NB4 (cell line): ENCODE data around the gene CASZ1.
A peak's percentile ranks its signal among the peaks of the same experiment; 100 is the strongest.

ENCODE experiments used
- DNase-seq: peaks from one replicate; pipeline ENCODE4 v3.0.0; 2010; ENCODE audit warnings: low read depth
- H3K4me3 ChIP-seq: one replicate; pipeline ENCODE4 v1.5.1; 2011; ENCODE audit warnings: mild to moderate bottlenecking, low read depth, low read length, moderate library complexity
- MYC ChIP-seq: IDR thresholded peaks from 2 replicates; pipeline ENCODE4 v1.6.1; 2011; ENCODE audit warnings: low read depth, low read length
- POLR2A ChIP-seq: IDR thresholded peaks from 2 replicates; pipeline ENCODE4 v1.6.1; 2011; ENCODE audit warnings: mild to moderate bottlenecking; ENCODE audit not compliant: insufficient read length; ENCODE audit errors: extremely low read depth
- TF ChIP-seq, protein P1 (sequence below): IDR thresholded peaks from 2 replicates; pipeline ENCODE4 v1.6.1; 2011; ENCODE audit warnings: low read depth, low read length
- TF ChIP-seq, protein P2 (sequence below): IDR thresholded peaks from one replicate; pipeline ENCODE4 v1.5.1; 2012; ENCODE audit warnings: low read depth, low read length

CASZ1 gene

DNA sequence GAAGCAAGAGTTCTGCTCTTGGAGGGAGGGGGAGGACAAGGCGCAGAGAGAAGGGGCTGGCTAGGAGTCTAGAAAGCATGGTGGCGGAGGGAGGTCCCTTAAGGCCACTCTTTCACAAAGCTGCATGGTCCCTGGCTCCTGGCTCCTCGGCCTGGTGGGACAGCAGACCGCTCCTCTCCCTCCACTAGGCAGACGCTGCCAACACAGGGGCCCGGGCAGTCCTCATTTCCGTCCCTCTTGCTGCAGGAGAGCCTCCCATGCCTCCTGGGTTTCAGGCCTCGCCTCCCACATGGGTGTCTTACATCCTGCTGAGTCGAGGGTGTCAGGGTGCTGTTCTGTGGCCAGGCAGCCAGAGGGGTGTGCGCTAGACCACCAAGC lies 108.0 kb downstream of the CASZ1 start:
- no peak for TF ChIP-seq POLR2A
- TF ChIP-seq, protein P1, sequence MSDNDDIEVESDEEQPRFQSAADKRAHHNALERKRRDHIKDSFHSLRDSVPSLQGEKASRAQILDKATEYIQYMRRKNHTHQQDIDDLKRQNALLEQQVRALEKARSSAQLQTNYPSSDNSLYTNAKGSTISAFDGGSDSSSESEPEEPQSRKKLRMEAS, result no peak; the same call in 1 of the 2 replicates
- TF ChIP-seq, protein P2, sequence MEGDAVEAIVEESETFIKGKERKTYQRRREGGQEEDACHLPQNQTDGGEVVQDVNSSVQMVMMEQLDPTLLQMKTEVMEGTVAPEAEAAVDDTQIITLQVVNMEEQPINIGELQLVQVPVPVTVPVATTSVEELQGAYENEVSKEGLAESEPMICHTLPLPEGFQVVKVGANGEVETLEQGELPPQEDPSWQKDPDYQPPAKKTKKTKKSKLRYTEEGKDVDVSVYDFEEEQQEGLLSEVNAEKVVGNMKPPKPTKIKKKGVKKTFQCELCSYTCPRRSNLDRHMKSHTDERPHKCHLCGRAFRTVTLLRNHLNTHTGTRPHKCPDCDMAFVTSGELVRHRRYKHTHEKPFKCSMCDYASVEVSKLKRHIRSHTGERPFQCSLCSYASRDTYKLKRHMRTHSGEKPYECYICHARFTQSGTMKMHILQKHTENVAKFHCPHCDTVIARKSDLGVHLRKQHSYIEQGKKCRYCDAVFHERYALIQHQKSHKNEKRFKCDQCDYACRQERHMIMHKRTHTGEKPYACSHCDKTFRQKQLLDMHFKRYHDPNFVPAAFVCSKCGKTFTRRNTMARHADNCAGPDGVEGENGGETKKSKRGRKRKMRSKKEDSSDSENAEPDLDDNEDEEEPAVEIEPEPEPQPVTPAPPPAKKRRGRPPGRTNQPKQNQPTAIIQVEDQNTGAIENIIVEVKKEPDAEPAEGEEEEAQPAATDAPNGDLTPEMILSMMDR, result no peak
- TF ChIP-seq MYC, result no peak
- no peak overlapping the region for H3K4me3 ChIP-seq
- DNase-seq, result peak; percentile 71

DNA sequence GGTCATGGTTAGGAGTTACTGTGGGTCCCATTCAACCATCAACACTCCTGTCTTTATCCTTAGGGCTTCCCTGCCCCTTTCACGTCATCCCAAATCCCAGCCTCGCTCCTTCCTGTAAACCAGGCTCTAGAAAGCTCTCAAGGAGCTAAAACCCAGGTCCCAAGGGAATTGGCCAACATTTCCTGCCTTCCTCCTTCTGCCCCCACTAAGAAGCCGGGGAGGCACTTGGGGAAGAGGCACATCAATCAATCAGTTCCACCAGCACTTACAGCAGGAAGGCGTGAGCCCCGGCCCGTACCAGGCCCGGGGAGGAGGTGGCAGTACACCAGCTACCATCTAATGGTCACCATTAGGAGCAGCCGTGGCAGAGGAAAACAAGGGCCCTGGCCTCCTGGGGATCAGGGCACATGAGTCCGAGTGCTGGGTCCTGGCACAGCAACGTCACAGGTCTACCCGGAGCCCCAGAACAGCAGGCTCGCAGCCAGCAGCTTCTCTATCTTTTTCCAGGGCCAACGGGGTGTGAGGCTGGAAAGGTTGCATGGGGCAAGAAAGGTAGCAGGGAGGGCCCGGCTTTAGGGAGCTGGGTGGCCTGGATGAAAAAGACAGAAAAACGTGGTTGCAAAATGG lies 108.6 kb downstream of the CASZ1 start:
- peak; percentile 71 for DNase-seq
- H3K4me3 ChIP-seq, result no peak overlapping the region
- TF ChIP-seq, protein P2, result no peak
- TF ChIP-seq, protein P1, result no peak
- no peak for TF ChIP-seq MYC
- TF ChIP-seq POLR2A, result no peak

DNA sequence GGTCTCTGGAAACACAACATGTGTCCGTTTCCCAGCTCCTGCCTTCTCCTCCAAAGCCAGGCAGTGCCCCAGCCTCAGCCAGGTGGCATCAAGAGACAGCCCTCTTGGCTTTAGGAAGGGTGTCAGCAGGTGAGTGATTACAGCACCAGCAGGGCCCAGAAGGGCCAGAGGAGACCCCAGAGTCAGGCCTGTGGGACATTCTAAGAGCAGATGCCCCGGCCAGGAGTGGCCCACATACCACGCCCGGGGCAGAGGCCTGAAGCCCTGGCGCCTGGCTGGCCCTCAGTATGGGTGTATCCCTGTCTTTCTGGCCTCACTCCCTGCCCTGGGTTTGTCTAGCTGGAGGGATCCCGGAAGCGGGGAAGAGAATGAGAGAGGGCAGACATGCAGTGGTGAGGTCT lies 109.2 kb downstream of the CASZ1 start:
- no peak for DNase-seq
- TF ChIP-seq POLR2A (no peak), MYC (no peak)
- TF ChIP-seq, protein P1, result no peak
- H3K4me3 ChIP-seq, result no peak overlapping the region

DNA sequence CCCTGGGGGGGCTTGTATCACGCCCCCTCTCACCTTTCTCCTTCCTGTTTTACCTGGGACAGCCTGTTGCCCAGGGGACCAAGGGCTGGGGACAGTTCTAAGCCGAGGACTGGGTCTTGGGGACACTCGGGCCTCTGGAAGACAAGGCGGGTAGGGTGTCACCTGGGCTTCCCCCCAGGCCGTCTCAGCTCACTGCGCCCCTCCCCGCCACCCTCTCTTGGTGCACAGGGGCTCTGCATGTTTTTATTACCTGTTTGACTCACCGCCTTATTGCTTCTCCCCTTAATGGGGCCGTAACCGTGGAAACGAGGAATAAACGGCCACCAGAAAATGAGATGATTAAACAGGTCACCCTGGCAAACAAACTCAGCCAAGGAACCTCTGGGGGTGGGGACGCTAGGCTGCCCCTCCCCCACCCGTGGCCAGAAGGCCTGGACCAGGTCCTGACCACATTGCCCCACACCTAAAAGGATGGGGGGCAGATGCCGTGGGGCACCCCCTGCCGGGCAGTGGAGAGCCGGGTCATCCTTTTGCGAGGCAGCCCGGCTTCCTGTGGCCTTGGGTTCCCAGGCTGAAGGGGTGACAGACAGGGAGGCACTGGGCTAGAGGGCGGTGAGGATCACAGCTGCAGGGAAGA lies 109.9 kb downstream of the CASZ1 start:
- H3K4me3 ChIP-seq, result no peak overlapping the region
- DNase-seq, result peak; percentile 19
- TF ChIP-seq MYC (no peak), POLR2A (no peak)
- TF ChIP-seq, protein P1, result no peak
- TF ChIP-seq, protein P2, result no peak

DNA sequence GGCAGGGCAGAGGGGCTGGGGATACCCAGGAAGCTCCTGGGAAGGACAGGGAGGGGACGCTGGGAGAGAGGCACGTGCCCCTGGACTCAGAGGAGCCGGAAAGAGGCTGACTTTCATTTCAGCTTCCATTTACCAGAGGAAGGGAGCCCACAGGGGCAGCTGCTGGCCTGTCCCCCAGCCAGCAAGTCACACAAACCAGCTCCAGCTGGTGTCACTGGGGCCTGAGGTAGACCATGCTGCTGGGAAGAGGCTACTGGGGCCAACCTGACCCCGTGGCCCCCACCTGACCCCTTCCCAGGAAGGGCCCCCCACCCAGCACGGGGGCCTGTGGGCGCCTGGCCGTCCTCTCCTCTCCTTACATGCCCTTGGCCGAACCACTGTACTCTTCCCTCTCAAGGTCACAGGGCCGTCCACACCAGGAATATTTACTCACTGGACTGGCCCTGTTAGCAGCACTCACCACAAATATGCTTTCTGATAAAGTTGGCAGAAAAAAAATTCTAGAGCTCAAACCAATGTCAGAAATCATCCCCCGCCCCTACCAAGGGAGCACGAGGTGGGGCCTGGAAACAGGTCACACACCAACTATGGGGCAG lies 110.5 kb downstream of the CASZ1 start:
- no peak for DNase-seq
- H3K4me3 ChIP-seq, result no peak overlapping the region
- TF ChIP-seq, protein P1, result no peak
- TF ChIP-seq MYC, result no peak
- TF ChIP-seq, protein P2, result no peak
- no peak for TF ChIP-seq POLR2A

DNA sequence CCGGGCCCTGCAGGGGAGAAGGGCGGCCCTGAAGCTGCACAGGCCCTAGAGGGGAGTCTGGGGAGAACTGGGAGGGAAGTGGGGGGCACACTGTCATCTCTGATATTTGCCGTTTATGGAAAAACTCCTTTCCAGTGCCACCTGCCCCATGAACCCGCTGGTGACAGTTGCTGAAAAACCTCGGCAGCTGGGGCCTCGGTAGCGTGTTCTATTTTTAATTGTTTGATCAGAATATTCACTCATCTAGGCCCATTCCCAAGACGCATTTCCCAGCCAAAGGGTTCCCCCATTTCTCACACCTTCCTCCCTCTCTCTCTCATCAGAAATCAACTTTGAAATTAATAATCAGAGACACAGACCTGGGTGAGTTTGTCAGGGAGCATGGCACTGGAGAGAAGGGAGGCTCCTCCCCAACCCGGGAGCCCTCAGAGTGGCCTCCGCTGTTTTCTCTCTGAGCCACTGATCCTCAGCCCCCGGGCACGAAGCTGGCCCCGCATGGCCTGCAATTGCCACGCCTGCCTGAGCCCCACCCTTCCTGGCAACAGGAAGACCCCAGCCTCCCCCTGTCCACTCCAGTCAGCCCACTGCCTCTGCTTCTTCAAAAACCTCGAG lies 111.1 kb downstream of the CASZ1 start:
- TF ChIP-seq, protein P1, result no peak
- TF ChIP-seq POLR2A (no peak), MYC (no peak)
- TF ChIP-seq, protein P2, result no peak
- H3K4me3 ChIP-seq, result no peak overlapping the region
- no peak for DNase-seq
